ENCODE measurements around the gene PVRIG.
A peak's percentile ranks its signal among the peaks of the same experiment; 100 is the strongest.
"Not testable (repeated sequence)": the region's sequence is repeated elsewhere in the genome, so short reads cannot be mapped to it uniquely, and the experiment has no call there.

The PVRIG gene

DNA sequence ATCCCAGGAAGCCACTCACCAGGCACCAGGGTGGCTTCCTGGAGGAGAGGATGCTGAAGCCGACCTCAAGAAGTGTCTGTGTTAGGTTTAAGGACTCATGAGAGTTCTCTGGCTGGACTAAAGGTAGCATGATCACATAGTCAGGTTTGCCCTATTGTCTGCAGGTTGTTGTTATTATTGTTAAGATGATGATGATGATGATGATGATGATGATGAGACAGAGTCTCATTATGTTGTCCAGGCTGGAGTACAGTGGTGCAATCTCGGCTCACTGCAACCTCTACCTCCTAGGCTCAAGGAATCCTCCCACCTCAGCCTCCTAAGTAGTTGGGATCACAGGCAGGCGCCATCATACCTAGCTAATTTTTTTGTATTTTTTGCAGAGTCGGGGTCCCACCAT, 44.5 kb downstream of the PVRIG start:
- not testable (repeated sequence) for H2BK12ac ChIP-seq (ENCODE audit: low read length in 2 of 2); DNase-seq; H3K14ac ChIP-seq (ENCODE audit: low read length in 2 of 2); H3K27me3 ChIP-seq (ENCODE audit: control insufficient read depth in 1 of 2, insufficient read depth in 1 of 2, low read length in 2 of 2); H2BK5ac ChIP-seq (ENCODE audit: low read depth, low read length, poor library complexity, severe bottlenecking); H2BK120ac ChIP-seq (ENCODE audit: low read depth, low read length); H2AK5ac ChIP-seq (ENCODE audit: low read length, severe bottlenecking); H3K27ac ChIP-seq (ENCODE audit: low read length, poor library complexity, severe bottlenecking); H2BK15ac ChIP-seq (ENCODE audit: low read depth, poor library complexity, severe bottlenecking); H3K9ac ChIP-seq (ENCODE audit: low read length); H3K9me3 ChIP-seq (ENCODE audit: control insufficient read depth, low read length); H3K4ac ChIP-seq (ENCODE audit: low read depth in 1 of 2, low read length in 2 of 2); H3K4me2 ChIP-seq (ENCODE audit: low read length, poor library complexity, severe bottlenecking); H3K18ac ChIP-seq (ENCODE audit: low read depth in 1 of 2, low read length in 2 of 2); H4K8ac ChIP-seq (ENCODE audit: low read length); H3K4me1 ChIP-seq (ENCODE audit: control insufficient read depth, insufficient read depth, low read depth, low read length); H4K91ac ChIP-seq (ENCODE audit: low read length); H3K36me3 ChIP-seq (ENCODE audit: control insufficient read depth in 1 of 2, insufficient read depth in 2 of 2, low read depth in 1 of 2, low read length in 2 of 2); H3K4me3 ChIP-seq (ENCODE audit: insufficient read depth in 1 of 2, low read depth in 1 of 2, low read length in 2 of 2); H3K23ac ChIP-seq (ENCODE audit: low read length in 2 of 2); H2AFZ ChIP-seq (ENCODE audit: low read depth, low read length)
- peaks cover 35% of the 10 kb centered on the region for H3K79me1 ChIP-seq (replicated peaks; ENCODE audit: low read length, poor library complexity, severe bottlenecking)
- 96% methylated on average over 4 of the region's 4 CpGs for WGBS

DNA sequence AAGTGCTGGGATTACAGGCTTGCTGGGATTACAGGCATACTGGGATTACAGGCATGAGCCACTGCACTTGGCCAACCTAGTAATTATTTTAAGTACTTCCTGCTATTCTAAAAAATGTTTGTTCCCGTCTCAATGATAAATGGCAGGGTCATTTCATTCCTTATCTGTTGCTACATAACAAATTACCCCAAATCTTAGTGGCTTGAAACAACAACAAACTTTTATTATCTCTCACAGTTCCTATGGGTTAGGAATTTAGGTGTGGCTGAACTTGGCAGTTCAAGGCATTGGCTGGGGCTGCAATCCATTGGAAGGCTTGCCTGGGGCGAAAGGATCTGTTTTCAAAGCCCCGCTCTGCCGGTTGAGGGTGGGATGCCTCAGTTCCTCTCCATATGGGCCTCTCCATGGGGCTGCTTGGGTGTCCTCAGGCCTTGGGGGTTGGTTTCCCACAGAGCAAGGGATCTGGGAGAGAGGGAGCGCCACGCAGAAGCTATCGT, 45.0 kb downstream of the PVRIG start:
- H2BK120ac ChIP-seq (ENCODE audit: low read depth, low read length); H2AFZ ChIP-seq (ENCODE audit: low read depth, low read length); H3K4me3 ChIP-seq (ENCODE audit: insufficient read depth in 1 of 2, low read depth in 1 of 2, low read length in 2 of 2); H2BK15ac ChIP-seq (ENCODE audit: low read depth, poor library complexity, severe bottlenecking); H3K23ac ChIP-seq (ENCODE audit: low read length in 2 of 2); H4K91ac ChIP-seq (ENCODE audit: low read length); DNase-seq; H2BK5ac ChIP-seq (ENCODE audit: low read depth, low read length, poor library complexity, severe bottlenecking); H3K27ac ChIP-seq (ENCODE audit: low read length, poor library complexity, severe bottlenecking); H3K36me3 ChIP-seq (ENCODE audit: control insufficient read depth in 1 of 2, insufficient read depth in 2 of 2, low read depth in 1 of 2, low read length in 2 of 2); H4K8ac ChIP-seq (ENCODE audit: low read length); H3K9ac ChIP-seq (ENCODE audit: low read length); H3K4me2 ChIP-seq (ENCODE audit: low read length, poor library complexity, severe bottlenecking); H3K14ac ChIP-seq (ENCODE audit: low read length in 2 of 2); H2AK5ac ChIP-seq (ENCODE audit: low read length, severe bottlenecking); H2BK12ac ChIP-seq (ENCODE audit: low read length in 2 of 2); H3K27me3 ChIP-seq (ENCODE audit: control insufficient read depth in 1 of 2, insufficient read depth in 1 of 2, low read length in 2 of 2); H3K4ac ChIP-seq (ENCODE audit: low read depth in 1 of 2, low read length in 2 of 2); H3K9me3 ChIP-seq (ENCODE audit: control insufficient read depth, low read length); H3K18ac ChIP-seq (ENCODE audit: low read depth in 1 of 2, low read length in 2 of 2): not testable (repeated sequence)
- peaks cover 33% of the 10 kb centered on the region for H3K79me1 ChIP-seq (replicated peaks; ENCODE audit: low read length, poor library complexity, severe bottlenecking)
- 85% methylated on average over 6 of the region's 7 CpGs for WGBS
- H3K4me1 ChIP-seq (ENCODE audit: control insufficient read depth, insufficient read depth, low read depth, low read length) = peaks cover 10% of the 10 kb centered on the region

DNA sequence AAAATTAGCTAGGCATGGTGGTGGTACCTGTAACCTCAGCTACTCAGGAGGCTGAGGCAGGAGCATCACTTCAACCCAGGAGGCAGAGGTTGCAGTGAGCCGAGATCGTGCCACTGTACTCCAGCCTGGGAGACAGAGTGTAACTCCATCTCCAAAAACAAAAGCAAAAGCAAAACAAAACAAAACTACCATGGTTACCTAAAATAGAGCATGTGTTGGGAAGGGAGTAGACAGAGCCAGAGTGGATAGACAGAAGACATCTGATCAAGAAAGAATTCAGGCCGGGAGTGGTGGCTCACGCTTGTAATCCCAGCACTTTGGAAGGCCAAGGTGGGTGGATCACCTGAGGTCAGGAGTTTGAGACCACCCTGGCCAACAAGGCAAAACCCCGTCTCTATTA, 46.1 kb downstream of the PVRIG start:
- H3K27me3 ChIP-seq (ENCODE audit: control insufficient read depth in 1 of 2, insufficient read depth in 1 of 2, low read length in 2 of 2); H3K18ac ChIP-seq (ENCODE audit: low read depth in 1 of 2, low read length in 2 of 2); H3K14ac ChIP-seq (ENCODE audit: low read length in 2 of 2); H3K4ac ChIP-seq (ENCODE audit: low read depth in 1 of 2, low read length in 2 of 2); H2BK5ac ChIP-seq (ENCODE audit: low read depth, low read length, poor library complexity, severe bottlenecking); H3K36me3 ChIP-seq (ENCODE audit: control insufficient read depth in 1 of 2, insufficient read depth in 2 of 2, low read depth in 1 of 2, low read length in 2 of 2); H2AK5ac ChIP-seq (ENCODE audit: low read length, severe bottlenecking); H3K9ac ChIP-seq (ENCODE audit: low read length); H3K4me3 ChIP-seq (ENCODE audit: insufficient read depth in 1 of 2, low read depth in 1 of 2, low read length in 2 of 2); H3K27ac ChIP-seq (ENCODE audit: low read length, poor library complexity, severe bottlenecking); H4K8ac ChIP-seq (ENCODE audit: low read length); H3K23ac ChIP-seq (ENCODE audit: low read length in 2 of 2); H3K9me3 ChIP-seq (ENCODE audit: control insufficient read depth, low read length); H2AFZ ChIP-seq (ENCODE audit: low read depth, low read length); H2BK15ac ChIP-seq (ENCODE audit: low read depth, poor library complexity, severe bottlenecking); H2BK12ac ChIP-seq (ENCODE audit: low read length in 2 of 2); H3K4me2 ChIP-seq (ENCODE audit: low read length, poor library complexity, severe bottlenecking); H2BK120ac ChIP-seq (ENCODE audit: low read depth, low read length); H4K91ac ChIP-seq (ENCODE audit: low read length): not testable (repeated sequence)
- peak; percentile 55 for DNase-seq
- WGBS = 84% methylated on average over 3 of the region's 5 CpGs
- peaks cover 15% of the 10 kb centered on the region for H3K4me1 ChIP-seq (ENCODE audit: control insufficient read depth, insufficient read depth, low read depth, low read length)
- H3K79me1 ChIP-seq (replicated peaks; ENCODE audit: low read length, poor library complexity, severe bottlenecking) = peaks cover 29% of the 10 kb centered on the region

DNA sequence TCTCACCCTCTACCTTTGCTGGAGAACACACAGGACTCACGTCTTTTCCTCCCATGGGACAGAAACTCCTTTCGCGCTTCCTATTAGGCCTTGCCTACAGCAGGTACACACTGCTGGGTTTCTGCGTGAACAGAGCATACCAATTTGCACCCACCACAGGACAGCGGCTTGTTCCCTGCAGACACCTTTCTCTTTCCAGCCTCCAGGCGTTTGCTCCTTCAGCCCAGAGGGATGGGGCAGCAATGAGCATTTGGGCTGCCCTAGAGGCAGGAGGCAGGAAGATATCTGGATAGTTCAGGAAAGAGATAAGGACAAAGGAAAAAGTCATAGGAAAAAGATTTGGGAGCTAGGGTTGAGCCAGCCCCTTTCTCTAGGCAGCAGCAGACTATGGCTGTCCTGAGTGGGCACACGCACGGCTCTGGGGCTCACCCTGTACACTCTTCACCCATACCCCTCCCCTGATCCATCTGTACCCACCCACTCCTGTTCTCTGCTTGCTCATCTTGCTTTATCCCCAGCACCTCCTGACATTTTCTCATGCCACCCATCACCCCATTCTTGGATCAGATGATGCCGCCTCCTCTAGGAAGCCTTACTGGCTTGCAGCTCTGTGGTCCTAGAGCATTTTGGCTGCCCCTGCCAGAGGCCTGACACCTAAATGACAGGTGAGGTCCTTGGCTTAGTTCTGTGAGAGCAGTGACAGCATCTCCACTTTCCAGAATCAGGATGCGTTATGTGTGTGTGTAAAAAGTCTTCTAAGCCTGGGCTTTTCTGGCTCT, 47.0 kb downstream of the PVRIG start:
- H3K27ac ChIP-seq (ENCODE audit: low read length, poor library complexity, severe bottlenecking) = no peak overlapping the region
- H3K18ac ChIP-seq (ENCODE audit: low read depth in 1 of 2, low read length in 2 of 2) = no peak overlapping the region
- no peak overlapping the region for H2BK12ac ChIP-seq (ENCODE audit: low read length in 2 of 2)
- H3K9ac ChIP-seq (ENCODE audit: low read length) = no peak overlapping the region
- H3K14ac ChIP-seq (ENCODE audit: low read length in 2 of 2) = no peak overlapping the region
- H4K91ac ChIP-seq (ENCODE audit: low read length) = no peak overlapping the region
- H3K23ac ChIP-seq (ENCODE audit: low read length in 2 of 2) = no peak overlapping the region
- peaks cover 0 to 6% of the 10 kb centered on the region in 2 experiments for H3K36me3 ChIP-seq (ENCODE audit: control insufficient read depth in 1 of 2, insufficient read depth in 2 of 2, low read depth in 1 of 2, low read length in 2 of 2)
- H3K79me1 ChIP-seq (replicated peaks; ENCODE audit: low read length, poor library complexity, severe bottlenecking) = peaks cover 25% of the 10 kb centered on the region
- H3K4ac ChIP-seq (ENCODE audit: low read depth in 1 of 2, low read length in 2 of 2) = no peak overlapping the region
- H3K4me3 ChIP-seq (ENCODE audit: insufficient read depth in 1 of 2, low read depth in 1 of 2, low read length in 2 of 2) = no peak overlapping the region
- H2AK5ac ChIP-seq (ENCODE audit: low read length, severe bottlenecking) = no peak overlapping the region
- DNase-seq = no peak
- no peaks in the 10 kb centered on the region for H3K27me3 ChIP-seq (ENCODE audit: control insufficient read depth in 1 of 2, insufficient read depth in 1 of 2, low read length in 2 of 2)
- no peak overlapping the region for H4K8ac ChIP-seq (ENCODE audit: low read length)
- no peak overlapping the region for H2BK120ac ChIP-seq (ENCODE audit: low read depth, low read length)
- H2BK15ac ChIP-seq (ENCODE audit: low read depth, poor library complexity, severe bottlenecking) = no peak overlapping the region
- no peak overlapping the region for H3K4me2 ChIP-seq (ENCODE audit: low read length, poor library complexity, severe bottlenecking)
- H3K4me1 ChIP-seq (ENCODE audit: control insufficient read depth, insufficient read depth, low read depth, low read length) = peaks cover 17% of the 10 kb centered on the region
- H3K9me3 ChIP-seq (ENCODE audit: control insufficient read depth, low read length) = no peaks in the 10 kb centered on the region
- H2AFZ ChIP-seq (ENCODE audit: low read depth, low read length) = no peak overlapping the region
- no peak overlapping the region for H2BK5ac ChIP-seq (ENCODE audit: low read depth, low read length, poor library complexity, severe bottlenecking)
- 75% methylated on average over 10 of the region's 10 CpGs for WGBS

Data from mesenchymal stem cell (in vitro differentiated cells and primary cell).